SU-DHL-6 (cell line): ENCODE data around the gene ARHGEF35.
"Not testable (repeated sequence)": the region's sequence is repeated elsewhere in the genome, so short reads cannot be mapped to it uniquely, and the experiment has no call there.

Experiments
- CTCF ChIP-seq: fragments of 200-600 bp; sonication (generic); IDR thresholded peaks from one replicate; pipeline ENCODE4 v1.5.1; 2017; ENCODE audit warnings: antibody characterized with exemption, mild to moderate bottlenecking, low read length, moderate library complexity; ENCODE audit not compliant: insufficient read depth, poor library complexity, severe bottlenecking
- EZH2phosphoT487 ChIP-seq: fragments of 200-600 bp; sonication (generic), shearing (Covaris generic); conservative IDR thresholded peaks from 2 replicates; pipeline ENCODE4 v1.6.1; 2018; ENCODE audit warnings: mild to moderate bottlenecking, antibody characterized with exemption, low read length, moderate library complexity, mixed read lengths

GRCh38 chr7:144201978-144202377 lies 6.3 kb upstream of the ARHGEF35 start:
- not testable (repeated sequence) for TF ChIP-seq CTCF, EZH2phosphoT487
